Amniotic epithelial cell (primary cell): Measurements from ENCODE around the gene PITRM1.
"Not testable (repeated sequence)": the region's sequence is repeated elsewhere in the genome, so short reads cannot be mapped to it uniquely, and the experiment has no call there.

Experiments used
- DNase-seq: peaks from one replicate; pipeline ENCODE4 v3.0.0-alpha.2; 2010; ENCODE audit warnings: low read depth

The PITRM1 gene

GRCh38 chr10:3172446-3173170 lies at the start of gene PITRM1:
PITRM1 (minus strand) TSS chr10:3172782; CDS start chr10:3172772, 10 bp downstream.
- peak; percentile 99 for DNase-seq

GRCh38 chr10:3222068-3222467 lies 49.5 kb upstream of the PITRM1 start:
- DNase-seq: peak; percentile 24

- not testable (repeated sequence) for DNase-seq
Measured at GRCh38 chr10:3221601-3222000, 49.0 kb upstream of the PITRM1 start.

- DNase-seq: peak; percentile 65
Measured at GRCh38 chr10:3220853-3221252, 48.3 kb upstream of the PITRM1 start.

GRCh38 chr10:3219021-3219628 lies 46.5 kb upstream of the PITRM1 start:
- DNase-seq: not testable (repeated sequence)

GRCh38 chr10:3217853-3218252 lies 45.3 kb upstream of the PITRM1 start:
- no peak for DNase-seq

GRCh38 chr10:3217301-3217700 lies 44.7 kb upstream of the PITRM1 start:
- DNase-seq: peak; percentile 90

- no peak for DNase-seq
Measured at GRCh38 chr10:3215153-3215775, 42.7 kb upstream of the PITRM1 start.

- DNase-seq: no peak
Measured at GRCh38 chr10:3213758-3214515, 41.4 kb upstream of the PITRM1 start.

- DNase-seq: peak; percentile 71
Measured at GRCh38 chr10:3213208-3213607, 40.6 kb upstream of the PITRM1 start.

- DNase-seq: no peak
Measured at GRCh38 chr10:3210251-3210877, 37.8 kb upstream of the PITRM1 start.

GRCh38 chr10:3208481-3209406 lies 36.2 kb upstream of the PITRM1 start:
- no peak for DNase-seq

- DNase-seq: no peak
Measured at GRCh38 chr10:3207351-3207750, 34.8 kb upstream of the PITRM1 start.

GRCh38 chr10:3206511-3207157 lies 34.1 kb upstream of the PITRM1 start:
- peak; percentile 6 for DNase-seq

- DNase-seq: peak; percentile 64
Measured at GRCh38 chr10:3203972-3204371, 31.4 kb upstream of the PITRM1 start.

- DNase-seq: no peak
Measured at GRCh38 chr10:3203016-3203811, 30.6 kb upstream of the PITRM1 start.

- no peak for DNase-seq
Measured at GRCh38 chr10:3201796-3202195, 29.2 kb upstream of the PITRM1 start.

- DNase-seq: no peak
Measured at GRCh38 chr10:3199488-3199887, 26.9 kb upstream of the PITRM1 start.

- DNase-seq: no peak
Measured at GRCh38 chr10:3198900-3199299, 26.3 kb upstream of the PITRM1 start.
